ENCODE measurements around the gene DDX4.

Gene DDX4

GRCh38 chr5:55851675-55851979 lies 113.8 kb downstream of the DDX4 start:
- Mint-ChIP-seq H3K9me3 (peaks cover 3% of the 10 kb centered on the region), H3K4me1 (peaks cover 20% of the 10 kb centered on the region), H3K27ac (no peak overlapping the region), H3K36me3 (ENCODE audit: low read depth) (no peaks in the 10 kb centered on the region), H3K27me3 (ENCODE audit: low read depth, poor library complexity) (peaks cover 4% of the 10 kb centered on the region), H3K4me3 (no peak overlapping the region)
- no peak for DNase-seq
- no peak for TF ChIP-seq CTCF (IDR thresholded peaks at IDR 0.05)

- H3K27me3 Mint-ChIP-seq (ENCODE audit: low read depth, poor library complexity), result peaks cover 4% of the 10 kb centered on the region
- no peak overlapping the region for H3K27ac Mint-ChIP-seq
- H3K9me3 Mint-ChIP-seq, result peaks cover 2% of the 10 kb centered on the region
- no peaks in the 10 kb centered on the region for H3K36me3 Mint-ChIP-seq (ENCODE audit: low read depth)
- H3K4me3 Mint-ChIP-seq, result no peak overlapping the region
- DNase-seq, result no peak
- peaks cover 21% of the 10 kb centered on the region for H3K4me1 Mint-ChIP-seq
- no peak for TF ChIP-seq CTCF (IDR thresholded peaks at IDR 0.05)
These were observed 114.6 kb downstream of the DDX4 start for GRCh38 chr5:55852503-55852902.

- no peaks in the 10 kb centered on the region for H3K36me3 Mint-ChIP-seq (ENCODE audit: low read depth)
- TF ChIP-seq CTCF (IDR thresholded peaks at IDR 0.05), result no peak
- DNase-seq, result no peak
- H3K27me3 Mint-ChIP-seq (ENCODE audit: low read depth, poor library complexity), result peaks cover 4% of the 10 kb centered on the region
- peak overlapping the region; percentile 14 for H3K27ac Mint-ChIP-seq
- H3K9me3 Mint-ChIP-seq, result no peaks in the 10 kb centered on the region
- H3K4me1 Mint-ChIP-seq, result peaks cover 25% of the 10 kb centered on the region
- H3K4me3 Mint-ChIP-seq, result no peak overlapping the region
These were observed 115.3 kb downstream of the DDX4 start for GRCh38 chr5:55853041-55853670.

DNA sequence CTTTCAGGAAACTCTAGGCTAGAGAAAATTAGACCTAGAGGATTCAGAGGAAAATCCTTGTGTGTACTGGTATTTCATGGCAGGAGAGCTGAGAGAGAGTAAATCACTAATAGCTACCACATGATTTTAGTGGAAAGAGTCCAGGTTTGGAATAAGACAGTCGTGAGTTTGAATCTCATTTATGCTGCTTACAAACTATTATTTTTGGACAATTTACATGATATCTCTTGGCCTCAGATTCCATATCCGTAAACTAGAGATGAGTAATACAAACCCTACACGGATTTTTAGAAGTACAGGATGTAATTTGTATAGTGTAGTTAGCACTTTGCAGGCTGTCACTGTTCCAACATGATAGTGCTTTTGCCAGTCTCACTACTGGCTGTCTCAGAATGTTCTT lies 116.0 kb downstream of the DDX4 start:
- DNase-seq, result no peak

GRCh38 chr5:55855509-55855908 lies 117.6 kb downstream of the DDX4 start:
- Mint-ChIP-seq H3K27ac (peak overlapping the region; percentile 83), H3K4me1 (peaks cover 25% of the 10 kb centered on the region), H3K4me3 (no peak overlapping the region), H3K36me3 (ENCODE audit: low read depth) (no peaks in the 10 kb centered on the region), H3K27me3 (ENCODE audit: low read depth, poor library complexity) (peaks cover 4% of the 10 kb centered on the region), H3K9me3 (no peaks in the 10 kb centered on the region)
- no peak for TF ChIP-seq CTCF (IDR thresholded peaks at IDR 0.05)
- DNase-seq, result no peak

More for the DNA sequence above, 116.0 kb downstream of the DDX4 start:
- Mint-ChIP-seq H3K4me3 (no peak overlapping the region), H3K27ac (peak overlapping the region; percentile 14), H3K36me3 (ENCODE audit: low read depth) (no peaks in the 10 kb centered on the region), H3K9me3 (no peaks in the 10 kb centered on the region), H3K4me1 (peaks cover 25% of the 10 kb centered on the region), H3K27me3 (ENCODE audit: low read depth, poor library complexity) (peaks cover 4% of the 10 kb centered on the region)
- no peak for TF ChIP-seq CTCF (IDR thresholded peaks at IDR 0.05)

- H3K27me3 Mint-ChIP-seq (ENCODE audit: low read depth, poor library complexity), result peaks cover 4% of the 10 kb centered on the region
- peaks cover 3% of the 10 kb centered on the region for H3K9me3 Mint-ChIP-seq
- peaks cover 25% of the 10 kb centered on the region for H3K4me1 Mint-ChIP-seq
- H3K36me3 Mint-ChIP-seq (ENCODE audit: low read depth), result no peaks in the 10 kb centered on the region
- no peak for TF ChIP-seq CTCF (IDR thresholded peaks at IDR 0.05)
- H3K27ac Mint-ChIP-seq, result no peak overlapping the region
- DNase-seq, result no peak
- H3K4me3 Mint-ChIP-seq, result no peak overlapping the region
These were observed 118.8 kb downstream of the DDX4 start for GRCh38 chr5:55856516-55857246.

All from nephron progenitor cell (in vitro differentiated cells).